Stomach (tissue), 4 donors: ENCODE measurements around the gene IRF3.
"Not testable (repeated sequence)": the region's sequence is repeated elsewhere in the genome, so short reads cannot be mapped to it uniquely, and the experiment has no call there.

Experiments
- POLR2A ChIP-seq, 4 donors: fragments of 450-650 bp; IDR thresholded peaks; one replicate each; pipeline ENCODE4 v1.6.1; 2016; ENCODE audit warnings: antibody characterized with exemption in 4 of 4, control low read depth in 2 of 4, mild to moderate bottlenecking in 1 of 4, moderate library complexity in 1 of 4
- TF ChIP-seq, protein P1 (sequence below), 7 experiments: fragments of 450-650 bp in 4 of 7; fragments of 200-600 bp in 3 of 7; sonication (generic) in 3 of 7; IDR thresholded peaks; one replicate each; pipeline ENCODE4 v1.5.1; 2016 to 2019; ENCODE audit warnings: antibody characterized with exemption in 7 of 7, control low read depth in 2 of 7, mild to moderate bottlenecking in 1 of 7

GRCh38 chr19:49617860-49618259, 47.8 kb downstream of the IRF3 start:
- TF ChIP-seq, protein P1, sequence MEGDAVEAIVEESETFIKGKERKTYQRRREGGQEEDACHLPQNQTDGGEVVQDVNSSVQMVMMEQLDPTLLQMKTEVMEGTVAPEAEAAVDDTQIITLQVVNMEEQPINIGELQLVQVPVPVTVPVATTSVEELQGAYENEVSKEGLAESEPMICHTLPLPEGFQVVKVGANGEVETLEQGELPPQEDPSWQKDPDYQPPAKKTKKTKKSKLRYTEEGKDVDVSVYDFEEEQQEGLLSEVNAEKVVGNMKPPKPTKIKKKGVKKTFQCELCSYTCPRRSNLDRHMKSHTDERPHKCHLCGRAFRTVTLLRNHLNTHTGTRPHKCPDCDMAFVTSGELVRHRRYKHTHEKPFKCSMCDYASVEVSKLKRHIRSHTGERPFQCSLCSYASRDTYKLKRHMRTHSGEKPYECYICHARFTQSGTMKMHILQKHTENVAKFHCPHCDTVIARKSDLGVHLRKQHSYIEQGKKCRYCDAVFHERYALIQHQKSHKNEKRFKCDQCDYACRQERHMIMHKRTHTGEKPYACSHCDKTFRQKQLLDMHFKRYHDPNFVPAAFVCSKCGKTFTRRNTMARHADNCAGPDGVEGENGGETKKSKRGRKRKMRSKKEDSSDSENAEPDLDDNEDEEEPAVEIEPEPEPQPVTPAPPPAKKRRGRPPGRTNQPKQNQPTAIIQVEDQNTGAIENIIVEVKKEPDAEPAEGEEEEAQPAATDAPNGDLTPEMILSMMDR (IDR thresholded peaks at IDR 0.05), result not testable (repeated sequence)
- not testable (repeated sequence) for TF ChIP-seq POLR2A (IDR thresholded peaks at IDR 0.05)
